HepG2 (cell line): Measurements from ENCODE around the gene FN1. TPM values are rescaled to one million over a fixed set of nuclear protein-coding genes. Genes with fewer than 3 reads are reported as not detected.

Experiments used
- ATAC-seq: fragments of 200-7000 bp; cut with Tn5 transposase; 3 replicates; pipeline ENCODE4 v1.9.1; 2020; ENCODE audit warnings: mild to moderate bottlenecking, moderate library complexity
- BruUV-seq: library from RNA; stranded (reverse); fragments of 400-500 nt; replicated peaks from 2 replicates; lab custom pipeline; 2021; lab: Mats Ljungman, UMichigan
- CTCF ChIA-PET: fragments of 300-600 bp; formaldehyde crosslinking; extraction: SDS; loops from one replicate; lab custom pipeline; 2021; ENCODE audit warnings: low total read pairs, inconsistent platforms, low intra/inter-chr PET ratio; lab: Yijun Ruan, JAX
- POLR2A ChIA-PET: fragments of 350-600 bp; sonication (Branson Sonifier 250); formaldehyde crosslinking; loops from one replicate; lab custom pipeline; 2020; ENCODE audit warnings: antibody characterized with exemption, inconsistent platforms; lab: Yijun Ruan, JAX
- DNase-seq: peaks from one replicate; pipeline ENCODE4 v3.0.0-alpha.2; 2015; ENCODE audit warnings: low spot score
- FAIRE-seq: peaks from 3 replicates; lab custom pipeline; 2011; peaks lifted over from hg19 to GRCh38; lab: Jason Lieb, UNC
- H2AFZ ChIP-seq: one replicate; pipeline ENCODE4 v1.6.1; 2011; ENCODE audit warnings: low read length, inconsistent platforms
- H3K27ac ChIP-seq: fragments of 300-600 bp; 3 replicates; pipeline ENCODE4 v1.8.0; 2011; ENCODE audit warnings: mixed run types, mild to moderate bottlenecking, mixed read lengths, low read length, inconsistent platforms; ENCODE audit not compliant: insufficient read depth; ENCODE audit errors: extremely low read length
- H3K27me3 ChIP-seq, 2 experiments: fragments of 200-600 bp in 1 of 2; 2 replicates in 1 of 2; 3 replicates in 1 of 2; pipeline versions ENCODE4 v1.6.0 to v1.8.0; 2011; ENCODE audit warnings: low read length in 2 of 2, mild to moderate bottlenecking in 2 of 2, moderate library complexity in 2 of 2, inconsistent platforms in 1 of 2; ENCODE audit not compliant: insufficient read depth in 2 of 2, control insufficient read depth in 1 of 2
- H3K36me3 ChIP-seq, 2 experiments: fragments of 200-600 bp in 1 of 2; replicated peaks in 1 of 2; 2 replicates in 1 of 2; 3 replicates in 1 of 2; pipeline versions ENCODE4 v1.5.1 to v1.8.0; 2011; ENCODE audit warnings: low read length in 2 of 2, inconsistent platforms in 1 of 2; ENCODE audit not compliant: insufficient read depth in 2 of 2, control insufficient read depth in 1 of 2
- H3K4me1 ChIP-seq: 2 replicates; pipeline ENCODE4 v1.5.1; 2012; ENCODE audit warnings: low read length, inconsistent platforms; ENCODE audit not compliant: insufficient read depth
- H3K4me2 ChIP-seq: 2 replicates; pipeline ENCODE4 v1.6.0; 2011; ENCODE audit warnings: low read depth, low read length, inconsistent platforms
- H3K4me3 ChIP-seq, 3 experiments: fragments of 200-600 bp in 1 of 3; sonication (generic), shearing (Covaris generic) in 1 of 3; replicated peaks in 1 of 3; 2 replicates each; pipeline ENCODE4 v1.5.1; 2011 to 2016; ENCODE audit warnings: low read length in 3 of 3, inconsistent platforms in 2 of 3, low read depth in 2 of 3, mild to moderate bottlenecking in 2 of 3, control low read depth in 1 of 3, mixed read lengths in 1 of 3; ENCODE audit not compliant: insufficient read depth in 1 of 3
- H3K79me2 ChIP-seq: one replicate; pipeline ENCODE4 v1.6.1; 2011; ENCODE audit warnings: low read length, inconsistent platforms; ENCODE audit not compliant: insufficient read depth
- H3K9ac ChIP-seq: 2 replicates; pipeline ENCODE4 v1.6.0; 2011; ENCODE audit warnings: mild to moderate bottlenecking, low read depth, low read length, inconsistent platforms; ENCODE audit not compliant: insufficient read depth
- H3K9me3 ChIP-seq: 2 replicates; pipeline ENCODE4 v1.5.1; 2012; ENCODE audit warnings: mild to moderate bottlenecking, low read length
- H4K20me1 ChIP-seq: 2 replicates; pipeline ENCODE4 v1.6.0; 2011; ENCODE audit warnings: inconsistent platforms, mild to moderate bottlenecking, low read length, moderate library complexity; ENCODE audit not compliant: insufficient read depth
- ATF3 ChIP-seq: sonication (generic); formaldehyde crosslinking; IDR thresholded peaks from 2 replicates; pipeline ENCODE4 v1.4.0; 2020; ENCODE audit warnings: missing genetic modification reagents
- DBP ChIP-seq: sonication (generic); formaldehyde crosslinking; IDR thresholded peaks from 2 replicates; pipeline ENCODE4 v1.4.0; 2020; ENCODE audit warnings: missing genetic modification reagents; ENCODE audit errors: not compliant biosample characterization
- DRAP1 ChIP-seq: IDR thresholded peaks from 2 replicates; pipeline ENCODE4 v1.6.1; 2016; ENCODE audit warnings: missing genetic modification reagents, missing compliant biosample characterization
- FOXA3 ChIP-seq: IDR thresholded peaks from 2 replicates; pipeline ENCODE4 v1.6.1; 2016; ENCODE audit warnings: missing genetic modification reagents, missing compliant biosample characterization
- GATAD2A ChIP-seq: IDR thresholded peaks from 2 replicates; pipeline ENCODE4 v1.6.1; 2016
- JUN ChIP-seq: sonication (generic); formaldehyde crosslinking; IDR thresholded peaks from 2 replicates; pipeline ENCODE4 v1.4.0; 2020; ENCODE audit warnings: mild to moderate bottlenecking, missing genetic modification reagents
- KAT8 ChIP-seq: IDR thresholded peaks from 2 replicates; pipeline ENCODE4 v1.6.1; 2016; ENCODE audit warnings: missing genetic modification reagents, missing compliant biosample characterization
- MIXL1 ChIP-seq: IDR thresholded peaks from 2 replicates; pipeline ENCODE4 v1.6.1; 2016
- RARA ChIP-seq: IDR thresholded peaks from 2 replicates; pipeline ENCODE4 v1.6.1; 2016; ENCODE audit warnings: missing genetic modification reagents, missing compliant biosample characterization
- RXRB ChIP-seq: IDR thresholded peaks from 2 replicates; pipeline ENCODE4 v1.6.1; 2016; ENCODE audit warnings: borderline replicate concordance, missing genetic modification reagents, missing compliant biosample characterization
- THRA ChIP-seq: sonication (generic); formaldehyde crosslinking; IDR thresholded peaks from 2 replicates; pipeline ENCODE4 v1.4.0; 2020; ENCODE audit warnings: missing genetic modification reagents, borderline replicate concordance
- ZBTB7B ChIP-seq: sonication (generic); formaldehyde crosslinking; IDR thresholded peaks from 2 replicates; pipeline ENCODE4 v1.4.0; 2020; ENCODE audit warnings: missing genetic modification reagents
- ZFP62 ChIP-seq: sonication (generic); formaldehyde crosslinking; IDR thresholded peaks from 2 replicates; pipeline ENCODE4 v1.4.0; 2020; ENCODE audit warnings: missing genetic modification reagents
- ZGPAT ChIP-seq: IDR thresholded peaks from 2 replicates; pipeline ENCODE4 v1.6.1; 2016; ENCODE audit warnings: mild to moderate bottlenecking
- ZMAT3 ChIP-seq: sonication (generic); formaldehyde crosslinking; conservative IDR thresholded peaks from 2 replicates; pipeline ENCODE4 v1.7.0; 2021; ENCODE audit warnings: missing genetic modification reagents
- ZMYM3 ChIP-seq: sonication (generic); formaldehyde crosslinking; IDR thresholded peaks from 2 replicates; pipeline ENCODE4 v1.5.1; 2020; ENCODE audit warnings: mild to moderate bottlenecking, missing genetic modification reagents
- ZNF253 ChIP-seq: sonication (generic); formaldehyde crosslinking; IDR thresholded peaks from 2 replicates; pipeline ENCODE4 v1.8.0; 2022; ENCODE audit warnings: mild to moderate bottlenecking, missing genetic modification reagents, borderline replicate concordance
- ZNF562 ChIP-seq: sonication (generic); formaldehyde crosslinking; IDR thresholded peaks from 2 replicates; pipeline ENCODE4 v1.8.0; 2022; ENCODE audit warnings: missing genetic modification reagents, borderline replicate concordance
- ZNF652 ChIP-seq: IDR thresholded peaks from 2 replicates; pipeline ENCODE4 v1.6.1; 2016; ENCODE audit warnings: low read depth, borderline replicate concordance
- WGBS: methylation state at CpG from one replicate; pipeline ENCODE4 v1.1.6; 2017; ENCODE audit warnings: low lambda C conversion rate; 5-methylcytosine and 5-hydroxymethylcytosine counted together
- in situ Hi-C: cut with HindIII; loops from 2 replicates; pipeline ENCODE4 v1.10.0; 2017; ENCODE audit warnings: low pct_unique_long_range_greater_than_20kb; ENCODE audit not compliant: extremely low pct_ligation_motif_present
- intact Hi-C: fragments of 100-400 bp; cut with micrococcal nuclease; formaldehyde crosslinking; loops from one replicate; pipeline ENCODE4 v1.10.0; 2022; ENCODE audit not compliant: unreplicated experiment
- polyA plus RNA-seq, 8 experiments: library from polyadenylated mRNA; depleted of rRNA in 3 of 8; stranded (reverse) in 7 of 8; unstranded in 1 of 8; fragments of >200 nt; fragmentation: Illumina TruSeq in 4 of 8; extraction: Trizol in 4 of 8; gene quantifications; 2 replicates each; pipeline versions ENCODE4 v1.2.1 to v1.2.3, GENCODE V29; 2011 to 2016; ENCODE audit warnings: low read depth in 4 of 8, missing spikeins in 1 of 8, mixed read lengths in 1 of 8; ENCODE audit not compliant: insufficient read depth in 1 of 8
- total RNA-seq, 5 experiments: library from RNA; depleted of rRNA; stranded (reverse); fragments of >200 nt; fragmentation: Illumina TruSeq; extraction: Trizol; gene quantifications; 2 replicates each; pipeline ENCODE4 v1.2.3, GENCODE V29; 2016; ENCODE audit warnings: low read depth in 1 of 5

The FN1 gene
- total and polyA plus RNA-seq, 2 of the 13 experiments (the other 11 are each of a cell fraction or from before 2014, with no cell fraction given), result 1,847 to 6,471 TPM

- ChIA-PET POLR2A (interaction anchor here (0.9 kb wide), 1 partner anchor 289 kb away, joined by 3 read pairs; no protein-coding TSS in a partner anchor), CTCF (no interaction called here)
- H3K4me1 ChIP-seq, result peaks cover 18% of the 10 kb centered on the region
- no peak overlapping the region for H3K4me2 ChIP-seq
- FAIRE-seq, result peak; percentile 37
- in situ Hi-C loops, result no loop called here
- ATAC-seq, result peak; percentile 91
- no peaks in the 10 kb centered on the region for H3K36me3 ChIP-seq
- DNase-seq, result peak; percentile 89
- H3K9ac ChIP-seq, result no peak overlapping the region
- 88% methylated on average over 4 of the region's 4 CpGs for WGBS
- H3K27me3 ChIP-seq, result no peaks in the 10 kb centered on the region
- H3K4me3 ChIP-seq, result no peak overlapping the region
- intact Hi-C loops, result no loop called here
- BruUV-seq, result no TSS peak
- H4K20me1 ChIP-seq, result no peaks in the 10 kb centered on the region
- H3K9me3 ChIP-seq, result no peaks in the 10 kb centered on the region
- no peak overlapping the region for H3K27ac ChIP-seq
- H2AFZ ChIP-seq, result peak overlapping the region; percentile 52
- H3K79me2 ChIP-seq, result no peaks in the 10 kb centered on the region
- TF ChIP-seq ZGPAT (CRISPR knock-in tag) (peak; percentile 71; the same call in 1 of the 2 replicates), ZNF253 (no peak), FOXA3 (CRISPR knock-in tag) (peak; percentile 28; the same call in 1 of the 2 replicates), KAT8 (CRISPR knock-in tag) (no peak), JUN (CRISPR knock-in tag) (no peak), RXRB (peak; percentile 69; the same call in 1 of the 2 replicates), MIXL1 (CRISPR knock-in tag) (no peak), DRAP1 (peak; percentile 20; the same call in 1 of the 2 replicates), DBP (CRISPR knock-in tag) (peak; percentile 45), GATAD2A (CRISPR knock-in tag) (peak; percentile 58), ATF3 (peak; percentile 48; the same call in 1 of the 2 replicates), ZNF652 (CRISPR knock-in tag) (peak; percentile 72), THRA (CRISPR knock-in tag) (peak; percentile 39; the same call in 1 of the 2 replicates), ZBTB7B (no peak), ZMAT3 (0 out of 2 replicates have a peak, but pooled peaks have one; percentile 45), ZNF562 (no peak), RARA (peak; percentile 71), ZMYM3 (no peak), ZFP62 (CRISPR knock-in tag) (no peak)
Observed at GRCh38 chr2:215460682-215461382, 25.0 kb upstream of the FN1 start.
